Prostate gland (tissue), 2 donors: ENCODE measurements around the gene EYA4.

Source experiments
- CTCF ChIP-seq, 4 experiments: fragments of 200-600 bp in 2 of 4; fragments of 450-650 bp in 2 of 4; sonication (generic) in 2 of 4; IDR thresholded peaks; 1 replicate in 3 of 4; 2 replicates in 1 of 4; pipeline ENCODE4 v1.5.1; 2016 to 2019; ENCODE audit warnings: antibody characterized with exemption in 4 of 4, mild to moderate bottlenecking in 2 of 4, moderate library complexity in 2 of 4
- POLR2AphosphoS5 ChIP-seq: sonication (generic); formaldehyde crosslinking; IDR thresholded peaks from one replicate; pipeline ENCODE4 v1.6.1; 2017; ENCODE audit warnings: antibody characterized with exemption

- TF ChIP-seq POLR2AphosphoS5 (no peak), CTCF (IDR thresholded peaks at IDR 0.05) (no peak)
These were observed 308.2 kb downstream of the EYA4 start for GRCh38 chr6:133549371-133549801.
